ENCODE results near the gene ARID1B. TPM values are rescaled to one million over a fixed set of nuclear protein-coding genes. Genes with fewer than 3 reads are reported as not detected.

The ARID1B gene
- total RNA-seq, 4 donors from 2014 or later, result 70.5 to 135 (median 78.2) TPM

GRCh38 chr6:157223021-157223430, 445.8 kb downstream of the ARID1B start:
- DNase-seq (ENCODE audit: low spot score) (no peak), ATAC-seq (ENCODE audit: low FRiP score) (no peak)
- no peak for TF ChIP-seq CTCF (IDR thresholded peaks at IDR 0.05)

- no peak for ATAC-seq (ENCODE audit: low FRiP score)
- no peak for TF ChIP-seq CTCF (IDR thresholded peaks at IDR 0.05)
- DNase-seq (ENCODE audit: low spot score), result no peak
Observed at GRCh38 chr6:157223511-157223910, 446.3 kb downstream of the ARID1B start.

GRCh38 chr6:157224178-157224950, 447.2 kb downstream of the ARID1B start:
- no peak for DNase-seq (ENCODE audit: low spot score)
- TF ChIP-seq CTCF (IDR thresholded peaks at IDR 0.05), result no peak
- ATAC-seq (ENCODE audit: low FRiP score), result no peak

GRCh38 chr6:157224951-157225574, 447.9 kb downstream of the ARID1B start:
- no peak for TF ChIP-seq CTCF (IDR thresholded peaks at IDR 0.05)
- no peak for DNase-seq (ENCODE audit: low spot score)
- no peak for ATAC-seq (ENCODE audit: low FRiP score)

GRCh38 chr6:157225575-157225995, 448.4 kb downstream of the ARID1B start:
- no peak for DNase-seq (ENCODE audit: low spot score)
- no peak for ATAC-seq (ENCODE audit: low FRiP score)
- no peak for TF ChIP-seq CTCF (IDR thresholded peaks at IDR 0.05)

- TF ChIP-seq CTCF (IDR thresholded peaks at IDR 0.05), result no peak
- ATAC-seq (ENCODE audit: low FRiP score) (peak; percentile 57), DNase-seq (ENCODE audit: low spot score) (no peak)
Observed at GRCh38 chr6:157226026-157226625, 448.9 kb downstream of the ARID1B start.
